Lower leg skin (tissue), 3 donors: ENCODE measurements around the gene KCNMB4.

Experiments used
- POLR2A ChIP-seq, 2 donors: fragments of 450-650 bp; IDR thresholded peaks; one replicate each; pipeline ENCODE4 v1.6.1; 2016 to 2017; ENCODE audit warnings: antibody characterized with exemption in 2 of 2, mild to moderate bottlenecking in 1 of 2, moderate library complexity in 1 of 2
- TF ChIP-seq, protein P1 (sequence below), 3 donors: fragments of 450-650 bp; IDR thresholded peaks; one replicate each; pipeline ENCODE4 v1.5.1; 2016; ENCODE audit warnings: antibody characterized with exemption in 3 of 3, mild to moderate bottlenecking in 3 of 3, moderate library complexity in 2 of 3

GRCh38 chr12:70459786-70460185, 93.7 kb downstream of the KCNMB4 start:
- TF ChIP-seq, protein P1, sequence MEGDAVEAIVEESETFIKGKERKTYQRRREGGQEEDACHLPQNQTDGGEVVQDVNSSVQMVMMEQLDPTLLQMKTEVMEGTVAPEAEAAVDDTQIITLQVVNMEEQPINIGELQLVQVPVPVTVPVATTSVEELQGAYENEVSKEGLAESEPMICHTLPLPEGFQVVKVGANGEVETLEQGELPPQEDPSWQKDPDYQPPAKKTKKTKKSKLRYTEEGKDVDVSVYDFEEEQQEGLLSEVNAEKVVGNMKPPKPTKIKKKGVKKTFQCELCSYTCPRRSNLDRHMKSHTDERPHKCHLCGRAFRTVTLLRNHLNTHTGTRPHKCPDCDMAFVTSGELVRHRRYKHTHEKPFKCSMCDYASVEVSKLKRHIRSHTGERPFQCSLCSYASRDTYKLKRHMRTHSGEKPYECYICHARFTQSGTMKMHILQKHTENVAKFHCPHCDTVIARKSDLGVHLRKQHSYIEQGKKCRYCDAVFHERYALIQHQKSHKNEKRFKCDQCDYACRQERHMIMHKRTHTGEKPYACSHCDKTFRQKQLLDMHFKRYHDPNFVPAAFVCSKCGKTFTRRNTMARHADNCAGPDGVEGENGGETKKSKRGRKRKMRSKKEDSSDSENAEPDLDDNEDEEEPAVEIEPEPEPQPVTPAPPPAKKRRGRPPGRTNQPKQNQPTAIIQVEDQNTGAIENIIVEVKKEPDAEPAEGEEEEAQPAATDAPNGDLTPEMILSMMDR (IDR thresholded peaks at IDR 0.05): no peak
- TF ChIP-seq POLR2A (IDR thresholded peaks at IDR 0.05): no peak
